GM12878 (cell line): Measurements from ENCODE around the gene CAB39. TPM values are rescaled to one million over a fixed set of nuclear protein-coding genes. Genes with fewer than 3 reads are reported as not detected.

ENCODE experiments used
- ATF7 ChIP-seq: fragments of 450-650 bp; IDR thresholded peaks from 2 replicates; pipeline ENCODE4 v1.6.1; 2016; ENCODE audit warnings: low read depth, mild to moderate bottlenecking
- FOXM1 ChIP-seq: IDR thresholded peaks from 2 replicates; pipeline ENCODE4 v1.6.1; 2012; ENCODE audit warnings: low read depth, mild to moderate bottlenecking, inconsistent platforms, low read length, moderate library complexity
- GABPA ChIP-seq: IDR thresholded peaks from 2 replicates; pipeline ENCODE4 v1.6.1; 2014; ENCODE audit warnings: antibody characterized with exemption, low read depth, mild to moderate bottlenecking, inconsistent platforms
- NFYA ChIP-seq: IDR thresholded peaks from 2 replicates; pipeline ENCODE4 v1.6.1; 2011; ENCODE audit warnings: low read depth, mild to moderate bottlenecking, low read length, improper control_type of control experiment, borderline replicate concordance
- NR2F1 ChIP-seq: fragments of 450-650 bp; conservative IDR thresholded peaks from 2 replicates; pipeline ENCODE4 v1.6.1; 2017; ENCODE audit warnings: mild to moderate bottlenecking
- PBX3 ChIP-seq: IDR thresholded peaks from 2 replicates; pipeline ENCODE4 v1.6.1; 2011; ENCODE audit warnings: mild to moderate bottlenecking, low read depth, low read length, moderate library complexity; ENCODE audit not compliant: insufficient replicate concordance
- RELA ChIP-seq: fragments of 450-650 bp; IDR thresholded peaks from 2 replicates; pipeline ENCODE4 v1.8.0; 2014; ENCODE audit warnings: borderline replicate concordance; ENCODE audit not compliant: partially characterized antibody
- RFX5 ChIP-seq: IDR thresholded peaks from 2 replicates; pipeline ENCODE4 v1.6.1; 2011; ENCODE audit warnings: low read depth, low read length, improper control_type of control experiment
- ZBTB33 ChIP-seq: fragments of 450-650 bp; IDR thresholded peaks from 2 replicates; pipeline ENCODE4 v1.6.1; 2017; ENCODE audit warnings: mild to moderate bottlenecking
- ZZZ3 ChIP-seq: IDR thresholded peaks from 2 replicates; pipeline ENCODE4 v1.6.1; 2011; ENCODE audit warnings: low read depth; ENCODE audit not compliant: control insufficient read depth, insufficient read length
- polyA plus RNA-seq, 11 experiments: library from polyadenylated mRNA; depleted of rRNA in 4 of 11; unstranded in 6 of 11; stranded (reverse) in 5 of 11; fragments of >200 nt; fragmentation: Nextera tagmentation in 4 of 11; fragmentation: Illumina TruSeq in 1 of 11; extraction: Ambion mirVana in 4 of 11; extraction: Trizol in 1 of 11; gene quantifications; 1 replicate in 1 of 11; 2 replicates in 10 of 11; pipeline versions ENCODE4 v1.2.1 to v1.2.3, GENCODE V29; 2011 to 2016; ENCODE audit warnings: inconsistent platforms in 2 of 11, missing spikeins in 2 of 11, low read depth in 1 of 11
- total RNA-seq, 4 experiments: library from RNA; depleted of rRNA in 3 of 4; stranded (reverse); fragments of >200 nt in 3 of 4; fragmentation: Illumina TruSeq in 1 of 4; extraction: Trizol in 1 of 4; gene quantifications; 2 replicates each; pipeline versions ENCODE4 v1.2.1 to v1.2.3, GENCODE V29; 2013 to 2021
- TF ChIP-seq, protein P1 (sequence below), 3 experiments: IDR thresholded peaks in 2 of 3; conservative IDR thresholded peaks in 1 of 3; 2 replicates each; pipeline ENCODE4 v1.5.1; 2011; ENCODE audit warnings: low read depth in 3 of 3, low read length in 3 of 3, mild to moderate bottlenecking in 3 of 3, control low read depth in 2 of 3, moderate library complexity in 2 of 3, inconsistent platforms in 1 of 3, mixed read lengths in 1 of 3; ENCODE audit not compliant: control insufficient read depth in 2 of 3, insufficient read depth in 1 of 3; ENCODE audit errors: extremely low read depth in 1 of 3

The CAB39 gene
- total and polyA plus RNA-seq, 10 of the 15 experiments (the other 5 are each of a cell fraction or from before 2014, with no cell fraction given): 13.3 to 129 (median 62.9) TPM

GRCh38 chr2:230665263-230665691, 47.4 kb upstream of the CAB39 start (continued):
- TF ChIP-seq ZBTB33 (no peak), RELA (no peak), RFX5 (no peak), FOXM1 (no peak), PBX3 (no peak), ATF7 (no peak), GABPA (no peak), ZZZ3 (no peak), NR2F1 (no peak), NFYA (no peak)
- TF ChIP-seq, protein P1, sequence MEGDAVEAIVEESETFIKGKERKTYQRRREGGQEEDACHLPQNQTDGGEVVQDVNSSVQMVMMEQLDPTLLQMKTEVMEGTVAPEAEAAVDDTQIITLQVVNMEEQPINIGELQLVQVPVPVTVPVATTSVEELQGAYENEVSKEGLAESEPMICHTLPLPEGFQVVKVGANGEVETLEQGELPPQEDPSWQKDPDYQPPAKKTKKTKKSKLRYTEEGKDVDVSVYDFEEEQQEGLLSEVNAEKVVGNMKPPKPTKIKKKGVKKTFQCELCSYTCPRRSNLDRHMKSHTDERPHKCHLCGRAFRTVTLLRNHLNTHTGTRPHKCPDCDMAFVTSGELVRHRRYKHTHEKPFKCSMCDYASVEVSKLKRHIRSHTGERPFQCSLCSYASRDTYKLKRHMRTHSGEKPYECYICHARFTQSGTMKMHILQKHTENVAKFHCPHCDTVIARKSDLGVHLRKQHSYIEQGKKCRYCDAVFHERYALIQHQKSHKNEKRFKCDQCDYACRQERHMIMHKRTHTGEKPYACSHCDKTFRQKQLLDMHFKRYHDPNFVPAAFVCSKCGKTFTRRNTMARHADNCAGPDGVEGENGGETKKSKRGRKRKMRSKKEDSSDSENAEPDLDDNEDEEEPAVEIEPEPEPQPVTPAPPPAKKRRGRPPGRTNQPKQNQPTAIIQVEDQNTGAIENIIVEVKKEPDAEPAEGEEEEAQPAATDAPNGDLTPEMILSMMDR (IDR thresholded peaks at IDR 0.05 in 2 of 3, conservative IDR thresholded peaks at IDR 0.05 in 1 of 3; ENCODE audit: control insufficient read depth in 2 of 3, extremely low read depth in 1 of 3, insufficient read depth in 1 of 3, low read depth in 3 of 3, low read length in 3 of 3): no peak
